A549 (cell line): Measurements from ENCODE around the gene IL19. TPM values are rescaled to one million over a fixed set of nuclear protein-coding genes. Genes with fewer than 3 reads are reported as not detected.
A peak's percentile ranks its signal among the peaks of the same experiment; 100 is the strongest.
"Not testable (repeated sequence)": the region's sequence is repeated elsewhere in the genome, so short reads cannot be mapped to it uniquely, and the experiment has no call there.

Source experiments
- ATAC-seq, 2 experiments: fragments of 200-7000 bp in 1 of 2; fragments of >200 bp in 1 of 2; cut with Nextera tagmentation in 1 of 2; cut with Tn5 transposase in 1 of 2; 3 replicates each; pipeline versions ENCODE4 v1.8.0 to v1.9.1; 2018 to 2020; ENCODE audit warnings: mild to moderate bottlenecking in 1 of 2, moderate library complexity in 1 of 2
- CTCF ChIA-PET: fragments of 300-600 bp; sonication (Branson Sonifier 250); formaldehyde crosslinking; extraction: SDS; loops from one replicate; lab custom pipeline; 2021; ENCODE audit warnings: antibody characterized with exemption, inconsistent platforms; lab: Yijun Ruan, JAX
- POLR2A ChIA-PET: fragments of 350-600 bp; formaldehyde crosslinking; extraction: SDS; loops from one replicate; lab custom pipeline; 2021; ENCODE audit warnings: antibody characterized with exemption, inconsistent platforms; lab: Yijun Ruan, JAX
- DNase-seq, 2 experiments: peaks; one replicate each; pipeline versions ENCODE4 v3.0.0 to v3.0.0-alpha.2; 2011 to 2016; ENCODE audit warnings: low read depth in 1 of 2, low spot score in 1 of 2
- FAIRE-seq: peaks from 2 replicates; lab custom pipeline; 2011; peaks lifted over from hg19 to GRCh38; lab: Jason Lieb, UNC
- H3K27ac ChIP-seq, 2 experiments: fragments of >200 bp; sonication (Bioruptor Twin); formaldehyde crosslinking; 3 replicates each; pipeline ENCODE4 v1.5.1; 2016 to 2017
- H3K4me1 ChIP-seq: fragments of >200 bp; sonication (Bioruptor Twin); formaldehyde crosslinking; 3 replicates; pipeline ENCODE4 v1.6.1; 2016
- H3K4me2 ChIP-seq: fragments of >200 bp; sonication (Bioruptor Twin); formaldehyde crosslinking; 3 replicates; pipeline ENCODE4 v1.6.1; 2016
- H3K4me3 ChIP-seq: fragments of >200 bp; sonication (Bioruptor Twin); formaldehyde crosslinking; 3 replicates; pipeline ENCODE4 v1.5.1; 2016
- H3K9me3 ChIP-seq: fragments of >200 bp; sonication (Bioruptor Twin); formaldehyde crosslinking; 3 replicates; pipeline ENCODE4 v1.6.1; 2016
- BHLHE40 ChIP-seq: IDR thresholded peaks from 2 replicates; pipeline ENCODE4 v1.6.1; 2012; ENCODE audit warnings: low read depth, low read length, inconsistent platforms
- CBX8 ChIP-seq: fragments of 200-600 bp; sonication (generic); IDR thresholded peaks from 2 replicates; pipeline ENCODE4 v1.6.1; 2016
- CHD2 ChIP-seq: fragments of 150-350 bp; IDR thresholded peaks from 2 replicates; pipeline ENCODE4 v1.6.1; 2014; ENCODE audit warnings: low read length; ENCODE audit not compliant: partially characterized antibody
- CHD4 ChIP-seq: fragments of 200-600 bp; sonication (generic); IDR thresholded peaks from 2 replicates; pipeline ENCODE4 v1.6.1; 2016; ENCODE audit warnings: antibody characterized with exemption, mild to moderate bottlenecking, borderline replicate concordance
- ESRRA ChIP-seq: fragments of 150-350 bp; IDR thresholded peaks from 2 replicates; pipeline ENCODE4 v1.6.1; 2014; ENCODE audit warnings: mild to moderate bottlenecking, low read length, borderline replicate concordance
- FOXS1 ChIP-seq: fragments of 250-450 bp; sonication (Bioruptor Pico); IDR thresholded peaks from 2 replicates; pipeline ENCODE4 v1.5.0; 2020; ENCODE audit warnings: mild to moderate bottlenecking, moderate library complexity
- HEYL ChIP-seq: fragments of 250-450 bp; sonication (Bioruptor Pico); IDR thresholded peaks from 2 replicates; pipeline ENCODE4 v1.8.0; 2021; ENCODE audit warnings: mild to moderate bottlenecking, moderate library complexity
- HOXA7 ChIP-seq: fragments of 250-450 bp; sonication (Bioruptor Pico); IDR thresholded peaks from 2 replicates; pipeline ENCODE4 v1.5.0; 2020; ENCODE audit warnings: mild to moderate bottlenecking, moderate library complexity
- JUN ChIP-seq, 2 experiments: fragments of >200 bp; sonication (Bioruptor Twin); formaldehyde crosslinking; IDR thresholded peaks; 2 replicates in 1 of 2; 3 replicates in 1 of 2; pipeline ENCODE4 v1.6.1; 2016 to 2017
- KDM1A ChIP-seq: fragments of 200-600 bp; sonication (generic); IDR thresholded peaks from 2 replicates; pipeline ENCODE4 v1.6.1; 2016; ENCODE audit warnings: low read depth, mild to moderate bottlenecking
- NPAS2 ChIP-seq: fragments of 250-450 bp; sonication (Bioruptor Pico); IDR thresholded peaks from 2 replicates; pipeline ENCODE4 v1.8.0; 2022; ENCODE audit warnings: mild to moderate bottlenecking, moderate library complexity, borderline replicate concordance
- PHF8 ChIP-seq: fragments of 200-600 bp; sonication (generic); IDR thresholded peaks from 2 replicates; pipeline ENCODE4 v1.6.1; 2016; ENCODE audit warnings: low read depth, mild to moderate bottlenecking, antibody characterized with exemption, moderate library complexity, borderline replicate concordance
- POLR2AphosphoS2 ChIP-seq: conservative IDR thresholded peaks from 2 replicates; pipeline ENCODE4 v1.6.1; 2012; ENCODE audit warnings: low read length, improper control_type of control experiment, inconsistent platforms
- RARB ChIP-seq: fragments of 250-450 bp; sonication (Bioruptor Pico); IDR thresholded peaks from 2 replicates; pipeline ENCODE4 v1.8.0; 2021; ENCODE audit warnings: mild to moderate bottlenecking, moderate library complexity
- RNF2 ChIP-seq: fragments of 200-600 bp; sonication (generic); IDR thresholded peaks from 2 replicates; pipeline ENCODE4 v1.6.1; 2016; ENCODE audit warnings: low read depth, mild to moderate bottlenecking, antibody characterized with exemption, moderate library complexity, borderline replicate concordance
- SMC3 ChIP-seq: fragments of >200 bp; sonication (Bioruptor Twin); formaldehyde crosslinking; IDR thresholded peaks from 3 replicates; pipeline ENCODE4 v1.6.1; 2018; ENCODE audit warnings: inconsistent platforms
- TFCP2L1 ChIP-seq: fragments of 250-450 bp; sonication (Bioruptor Pico); IDR thresholded peaks from 2 replicates; pipeline ENCODE4 v1.5.0; 2021; ENCODE audit warnings: mild to moderate bottlenecking
- ZC3H11A ChIP-seq: fragments of 450-650 bp; IDR thresholded peaks from 2 replicates; pipeline ENCODE4 v1.6.1; 2014; ENCODE audit warnings: antibody characterized with exemption, mild to moderate bottlenecking
- WGBS: methylation state at CpG from one replicate; pipeline ENCODE4 v1.1.6; 2017; ENCODE audit errors: missing lambda C conversion rate; 5-methylcytosine and 5-hydroxymethylcytosine counted together
- polyA plus RNA-seq, 4 experiments: library from polyadenylated mRNA; depleted of rRNA in 3 of 4; stranded (reverse); fragments of >200 nt; fragmentation: RNase III in 1 of 4; extraction: RNeasy Plus Mini Kit Qiagen cat#74134 plus additional on column Dnase treatment in 1 of 4; gene quantifications; 2 replicates in 3 of 4; 3 replicates in 1 of 4; pipeline ENCODE4 v1.2.3, GENCODE V29; 2011 to 2017

IL19 gene
- polyA plus RNA-seq, 2 of the 4 experiments (the other 2 are of a cell fraction) = not detected

DNA sequence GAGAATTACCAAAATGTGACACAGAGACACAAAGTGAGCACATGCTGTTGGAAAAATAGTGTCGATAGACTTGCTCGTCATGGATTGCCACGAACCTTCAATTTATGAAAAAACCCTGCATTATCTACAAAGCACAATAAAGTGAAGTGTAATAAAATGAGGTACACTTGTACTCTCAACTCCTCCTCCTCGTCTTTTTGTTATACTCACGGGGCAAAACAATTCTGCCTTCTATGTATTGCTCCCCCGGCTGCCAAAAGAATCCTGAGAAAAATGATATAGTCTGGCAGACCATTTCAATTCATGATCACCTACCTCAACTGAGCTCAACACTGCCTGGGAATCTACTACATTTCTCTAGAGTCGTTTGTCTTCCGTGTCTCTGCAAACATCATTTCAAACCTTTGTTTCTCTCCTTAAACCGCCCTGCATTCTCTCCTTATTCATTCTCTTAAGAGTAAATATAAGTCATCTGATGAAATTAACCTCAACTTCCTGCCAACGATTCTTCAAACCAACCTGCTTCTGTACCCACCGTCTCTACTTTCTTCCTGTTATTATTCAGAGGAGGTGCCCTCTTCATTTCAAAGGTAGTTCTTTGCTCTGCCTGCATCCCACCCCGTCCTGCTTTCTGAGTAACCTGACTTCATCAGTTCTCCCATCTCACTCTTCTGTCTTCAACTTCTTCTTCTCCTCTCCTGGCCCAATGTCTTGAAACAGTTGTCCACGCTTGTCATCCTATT, 12.9 kb upstream of the IL19 start:
- Histone ChIP-seq H3K4me3 (no peak overlapping the region), H3K9me3 (no peaks in the 10 kb centered on the region), H3K4me1 (no peaks in the 10 kb centered on the region), H3K27ac (no peak overlapping the region)
- FAIRE-seq (no peak), DNase-seq (no peak)
- CTCF ChIA-PET = interaction anchor here (0.6 to 1.6 kb wide), 4 partner anchors 11 to 151 kb away, joined by 3 to 4 read pairs (median 4); no protein-coding TSS in a partner anchor
- WGBS = 42% methylated on average over 13 of the region's 13 CpGs
- TF ChIP-seq TFCP2L1 (CRISPR knock-in tag) (no peak), RARB (CRISPR knock-in tag) (no peak)
- TF ChIP-seq, all 56 proteins: peak for 0
- no peak overlapping the region for H3K4me2 ChIP-seq
- POLR2A ChIA-PET = no interaction called here
- no peak for ATAC-seq

DNA sequence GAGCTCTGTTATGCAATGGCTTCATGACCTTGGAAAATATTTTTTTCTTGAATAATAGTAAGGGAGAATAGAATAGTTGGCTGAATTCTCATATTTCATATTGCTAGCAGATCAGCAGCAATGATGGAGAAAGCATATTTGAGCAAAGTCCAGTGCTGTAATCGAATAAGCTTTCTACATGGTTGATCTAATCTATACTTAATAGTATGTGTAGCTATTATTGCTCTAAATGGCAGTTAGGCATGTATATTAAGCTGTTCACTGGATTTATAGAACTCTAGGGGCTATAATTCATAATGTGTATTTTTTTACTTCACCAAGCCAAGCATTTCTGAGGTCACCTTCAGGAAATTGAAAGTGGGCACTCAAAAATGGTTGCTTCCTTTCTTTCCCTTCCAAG, 10.0 kb upstream of the IL19 start:
- TF ChIP-seq HOXA7 (CRISPR knock-in tag) (no peak), BHLHE40 (no peak), CHD2 (no peak), RARB (CRISPR knock-in tag) (no peak), JUN (IDR thresholded peaks at IDR 0.05) (no peak), FOXS1 (CRISPR knock-in tag) (no peak), POLR2AphosphoS2 (no peak), KDM1A (no peak), NPAS2 (no peak), ZC3H11A (no peak), CHD4 (no peak), ESRRA (no peak), CBX8 (no peak), TFCP2L1 (CRISPR knock-in tag) (no peak), SMC3 (no peak), HEYL (no peak)
- ChIA-PET POLR2A (no interaction called here), CTCF (interaction anchor here (0.6 to 3.2 kb wide), 5 partner anchors 8 to 151 kb away, joined by 3 to 20 read pairs (median 3); partner anchors contain the start of genes IL10 and IL19)
- no peak overlapping the region for H3K4me2 ChIP-seq
- no peaks in the 10 kb centered on the region for H3K9me3 ChIP-seq
- no peak for FAIRE-seq
- WGBS = 21% methylated on average over 1 of the region's 1 CpG
- H3K4me3 ChIP-seq = no peak overlapping the region
- ATAC-seq = no peak
- no peak for DNase-seq
- no peaks in the 10 kb centered on the region for H3K4me1 ChIP-seq
- no peak overlapping the region for H3K27ac ChIP-seq

DNA sequence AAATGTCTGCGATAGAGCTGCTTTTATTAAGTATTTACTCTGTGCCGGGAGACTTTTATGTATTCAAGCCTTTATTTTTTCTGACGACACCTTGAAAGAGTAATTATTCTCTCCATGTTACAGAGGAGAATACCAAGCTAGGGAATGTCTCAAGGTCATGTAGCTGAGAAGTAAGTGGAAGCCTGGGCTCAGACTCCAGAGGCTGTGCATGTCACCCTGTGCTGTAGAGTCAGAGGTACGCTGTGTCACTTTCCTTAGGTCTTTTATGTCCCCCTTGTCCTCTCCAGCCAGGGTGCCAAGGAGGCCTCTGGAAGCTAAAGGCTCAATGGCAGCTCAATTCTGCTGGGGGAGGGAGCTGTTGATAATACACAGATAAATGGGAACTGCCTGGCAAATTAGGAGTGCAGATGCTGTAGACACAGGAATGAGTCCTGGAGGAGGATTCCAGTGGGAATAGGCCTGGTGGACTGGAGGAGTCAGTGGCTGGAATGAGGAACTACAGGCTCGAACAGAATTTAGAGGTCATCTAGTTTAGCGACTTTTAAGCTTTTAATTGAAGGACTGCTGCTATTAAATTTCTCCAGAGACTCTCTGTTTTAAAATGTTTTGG, 9.3 kb upstream of the IL19 start:
- Histone ChIP-seq H3K27ac (no peak overlapping the region), H3K4me1 (no peaks in the 10 kb centered on the region), H3K4me3 (no peak overlapping the region), H3K4me2 (no peak overlapping the region), H3K9me3 (no peaks in the 10 kb centered on the region)
- ChIA-PET POLR2A (no interaction called here), CTCF (interaction anchor here (0.6 to 3.2 kb wide), 13 partner anchors 8 to 151 kb away, joined by 3 to 20 read pairs (median 3); partner anchors contain the start of genes IL10 and IL19)
- peak; percentile 50 to 81; a peak in 3 of 6 replicates for ATAC-seq
- no peak for DNase-seq
- FAIRE-seq = no peak
- no peak for TF ChIP-seq RNF2
- TF ChIP-seq PHF8 = no peak
- 49% methylated on average over 6 of the region's 6 CpGs for WGBS

DNA sequence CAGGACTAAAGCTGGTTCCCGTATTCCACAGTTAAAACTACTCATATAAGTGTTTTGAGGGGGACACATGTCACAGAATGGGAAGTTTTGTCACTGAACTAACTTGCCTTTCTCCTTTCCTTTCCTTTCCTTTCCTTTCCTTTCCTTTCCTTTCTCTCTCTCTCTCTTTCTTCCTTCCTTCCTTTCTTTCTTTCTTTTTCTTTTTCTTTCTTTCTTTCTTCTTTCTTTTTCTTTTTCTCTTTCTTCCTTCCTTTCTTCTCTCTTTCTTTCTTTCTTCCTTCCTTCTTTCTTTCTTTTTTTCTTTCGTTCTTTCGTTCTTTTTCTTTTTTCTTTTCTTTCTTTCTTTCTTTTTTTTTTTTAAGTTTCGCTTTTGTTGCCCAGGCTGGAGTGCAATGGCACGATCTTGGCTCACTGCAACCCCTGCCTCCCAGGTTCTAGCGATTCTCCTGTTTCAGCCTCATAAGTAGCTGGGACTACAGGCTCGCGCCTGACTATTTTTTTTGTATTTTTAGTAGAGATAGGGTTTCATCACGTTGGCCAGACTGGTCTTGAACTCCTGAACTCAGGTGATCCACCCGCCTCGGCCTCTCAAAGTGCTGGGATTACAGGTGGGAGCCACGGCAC, 7.7 kb upstream of the IL19 start:
- H3K4me2 ChIP-seq, H3K4me3 ChIP-seq, ATAC-seq, H3K4me1 ChIP-seq, FAIRE-seq, H3K9me3 ChIP-seq, H3K27ac ChIP-seq, DNase-seq, POLR2A ChIA-PET: not testable (repeated sequence)
- WGBS = 38% methylated on average over 12 of the region's 12 CpGs
- CTCF ChIA-PET = interaction anchor here (0.9 to 1.6 kb wide), 2 partner anchors 28 to 45 kb away, joined by 3 to 4 read pairs; no protein-coding TSS in a partner anchor

DNA sequence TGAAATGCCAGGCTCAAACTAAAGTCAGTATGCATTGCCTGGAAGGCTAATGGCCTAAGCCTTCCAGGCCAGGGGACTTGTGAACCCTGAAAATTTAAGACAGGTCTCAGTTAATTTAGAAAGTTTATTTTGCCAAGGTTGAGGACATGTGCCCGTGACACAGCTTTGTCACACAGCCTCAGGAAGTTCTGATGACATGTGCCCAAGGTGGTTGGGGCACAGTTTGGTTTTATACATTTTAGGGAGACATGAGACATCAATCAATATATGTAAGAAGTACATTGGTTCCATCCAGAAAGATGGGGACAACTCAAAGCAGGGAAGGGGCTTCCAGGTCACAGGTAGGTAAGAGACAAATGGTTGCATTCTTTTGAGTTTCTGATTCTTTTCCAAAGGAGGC, 4.8 kb upstream of the IL19 start:
- not testable (repeated sequence) for H3K4me2 ChIP-seq, ATAC-seq, DNase-seq, H3K27ac ChIP-seq, H3K4me3 ChIP-seq, H3K9me3 ChIP-seq, H3K4me1 ChIP-seq, FAIRE-seq
- 25% methylated on average over 1 of the region's 1 CpG for WGBS
- ChIA-PET POLR2A (interaction anchor here (0.6 kb wide), 1 partner anchor 138 kb away, joined by 3 read pairs; no protein-coding TSS in a partner anchor), CTCF (interaction anchor here (0.6 to 1.5 kb wide), 5 partner anchors 8 to 151 kb away, joined by 3 to 4 read pairs (median 3); no protein-coding TSS in a partner anchor)
